Astrocyte of the spinal cord (primary cell): Measurements from ENCODE around the gene PMM2.
"Not testable (repeated sequence)": the region's sequence is repeated elsewhere in the genome, so short reads cannot be mapped to it uniquely, and the experiment has no call there.

Source experiments
- DNase-seq: peaks from one replicate; pipeline ENCODE4 v3.0.0; 2011; ENCODE audit warnings: low read depth, low spot score
- H3K4me3 ChIP-seq: 2 replicates; pipeline ENCODE4 v1.5.1; 2011; ENCODE audit warnings: low read depth, mild to moderate bottlenecking, low read length, moderate library complexity
- CTCF ChIP-seq: IDR thresholded peaks from 2 replicates; pipeline ENCODE4 v1.5.1; 2012; ENCODE audit warnings: low read depth, mild to moderate bottlenecking, low read length, inconsistent platforms
- in situ Hi-C: cut with HindIII; loops from 2 replicates; pipeline ENCODE4 v1.10.0; 2017; ENCODE audit warnings: low sequenced_read_pairs

Gene PMM2

GRCh38 chr16:8797364-8798173, at the start of gene PMM2, which contains the start of gene TMEM186:
TSS of gene PMM2 (plus strand) at chr16:8797839. CDS start at chr16:8797883, 44 bp downstream.
TSS of gene TMEM186 (minus strand) at chr16:8797639. CDS start at chr16:8797614, 25 bp downstream.
- in situ Hi-C loops, result no loop called here
- TF ChIP-seq CTCF, result no peak
- peak within 1 kb of the TSS; percentile 78 for H3K4me3 ChIP-seq
- DNase-seq, result peak; percentile 97

GRCh38 chr16:8748944-8749343, 48.7 kb upstream of the PMM2 start:
- DNase-seq, in situ Hi-C loops, H3K4me3 ChIP-seq: not testable (repeated sequence)

GRCh38 chr16:8751481-8752311, 45.9 kb upstream of the PMM2 start:
- H3K4me3 ChIP-seq, result no peak overlapping the region
- DNase-seq, result peak; percentile 53
- in situ Hi-C loops, result no loop called here
- no peak for TF ChIP-seq CTCF

- TF ChIP-seq CTCF, result no peak
- in situ Hi-C loops, result no loop called here
- no peak overlapping the region for H3K4me3 ChIP-seq
- no peak for DNase-seq
Measured at GRCh38 chr16:8752706-8753105, 44.9 kb upstream of the PMM2 start.

- no peak for TF ChIP-seq CTCF
- H3K4me3 ChIP-seq, result no peak overlapping the region
- DNase-seq, result no peak
- in situ Hi-C loops, result no loop called here
Measured at GRCh38 chr16:8753416-8754054, 44.1 kb upstream of the PMM2 start.

- no peak for TF ChIP-seq CTCF
- DNase-seq, result no peak
- in situ Hi-C loops, result no loop called here
- H3K4me3 ChIP-seq, result no peak overlapping the region
Measured at GRCh38 chr16:8756755-8757154, 40.9 kb upstream of the PMM2 start.
